Right atrium auricular region (tissue), 2 donors: Measurements from ENCODE around the gene ITGB8. TPM values are rescaled to one million over a fixed set of nuclear protein-coding genes. Genes with fewer than 3 reads are reported as not detected.

Experiments used
- DNase-seq: peaks from one replicate; pipeline ENCODE4 v3.0.0-alpha.2; 2019; ENCODE audit warnings: low spot score
- H3K27ac ChIP-seq, 2 donors: fragments of 200-600 bp; sonication (generic); 1 replicate in 1 of 2; 2 replicates in 1 of 2; pipeline ENCODE4 v1.5.1; 2016 to 2019
- H3K27me3 ChIP-seq, 2 donors: fragments of 200-600 bp; sonication (generic); one replicate each; pipeline versions ENCODE4 v1.5.1 to v1.6.0; 2017 to 2019
- H3K36me3 ChIP-seq: fragments of 200-600 bp; sonication (generic); one replicate; pipeline ENCODE4 v1.5.1; 2016
- H3K4me1 ChIP-seq, 2 donors: fragments of 200-600 bp; sonication (generic); one replicate each; pipeline versions ENCODE4 v1.5.1 to v1.6.0; 2017 to 2019
- H3K4me3 ChIP-seq, 2 donors: fragments of 200-600 bp; sonication (generic); 1 replicate in 1 of 2; 2 replicates in 1 of 2; pipeline ENCODE4 v1.5.1; 2017 to 2019; ENCODE audit warnings: mild to moderate bottlenecking in 1 of 2, moderate library complexity in 1 of 2
- H3K9me3 ChIP-seq, 2 donors: fragments of 200-600 bp; sonication (generic); one replicate each; pipeline ENCODE4 v1.5.1; 2019
- total RNA-seq, 2 donors: library from RNA; depleted of rRNA; stranded (reverse); fragments of >200 nt; gene quantifications; one replicate each; pipeline ENCODE4 v1.1.0, GENCODE V29; 2016
- TF ChIP-seq, protein P1 (sequence below), 2 donors: fragments of 200-600 bp; sonication (generic); IDR thresholded peaks; one replicate each; pipeline ENCODE4 v1.5.1; 2019; ENCODE audit warnings: antibody characterized with exemption in 2 of 2

ITGB8 gene
- total RNA-seq, 2 donors from 2014 or later: 4.9 to 8.6 TPM

DNA sequence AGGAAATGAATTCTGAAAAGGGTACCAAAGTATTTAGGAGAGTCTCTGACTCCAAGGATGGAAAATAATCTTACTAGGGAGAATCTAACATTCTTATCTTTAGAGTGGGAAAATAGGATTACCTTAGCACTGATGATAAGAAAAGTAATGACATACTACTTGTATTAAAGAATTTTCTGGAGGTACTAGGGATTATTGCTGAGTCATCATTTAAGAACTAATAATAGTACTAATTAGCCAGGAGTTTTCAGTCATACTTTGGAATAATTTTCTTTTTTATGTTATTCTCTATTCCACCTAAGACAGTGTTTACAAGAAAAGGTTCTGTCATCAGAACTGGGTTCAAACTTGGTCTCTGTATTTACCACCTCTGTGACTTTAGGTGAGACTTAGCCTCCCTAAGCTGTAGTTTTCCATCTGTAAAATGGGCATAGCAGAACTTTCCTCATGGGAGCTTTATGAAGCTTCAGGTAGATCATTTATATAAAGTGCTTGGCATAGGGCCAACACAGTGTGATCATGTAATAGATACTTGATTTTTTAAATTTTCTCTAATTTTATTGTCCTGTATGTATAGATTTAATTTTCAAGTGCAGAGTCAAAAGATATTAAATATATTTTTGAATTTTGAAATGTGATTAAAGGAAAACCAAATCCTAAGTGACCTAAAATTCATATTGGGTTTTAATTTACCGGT lies 20.4 kb downstream of the ITGB8 start:
- H3K36me3 ChIP-seq: no peaks in the 10 kb centered on the region
- no peak overlapping the region for H3K4me3 ChIP-seq
- no peaks in the 10 kb centered on the region for H3K4me1 ChIP-seq
- no peaks in the 10 kb centered on the region for H3K9me3 ChIP-seq
- TF ChIP-seq, protein P1, sequence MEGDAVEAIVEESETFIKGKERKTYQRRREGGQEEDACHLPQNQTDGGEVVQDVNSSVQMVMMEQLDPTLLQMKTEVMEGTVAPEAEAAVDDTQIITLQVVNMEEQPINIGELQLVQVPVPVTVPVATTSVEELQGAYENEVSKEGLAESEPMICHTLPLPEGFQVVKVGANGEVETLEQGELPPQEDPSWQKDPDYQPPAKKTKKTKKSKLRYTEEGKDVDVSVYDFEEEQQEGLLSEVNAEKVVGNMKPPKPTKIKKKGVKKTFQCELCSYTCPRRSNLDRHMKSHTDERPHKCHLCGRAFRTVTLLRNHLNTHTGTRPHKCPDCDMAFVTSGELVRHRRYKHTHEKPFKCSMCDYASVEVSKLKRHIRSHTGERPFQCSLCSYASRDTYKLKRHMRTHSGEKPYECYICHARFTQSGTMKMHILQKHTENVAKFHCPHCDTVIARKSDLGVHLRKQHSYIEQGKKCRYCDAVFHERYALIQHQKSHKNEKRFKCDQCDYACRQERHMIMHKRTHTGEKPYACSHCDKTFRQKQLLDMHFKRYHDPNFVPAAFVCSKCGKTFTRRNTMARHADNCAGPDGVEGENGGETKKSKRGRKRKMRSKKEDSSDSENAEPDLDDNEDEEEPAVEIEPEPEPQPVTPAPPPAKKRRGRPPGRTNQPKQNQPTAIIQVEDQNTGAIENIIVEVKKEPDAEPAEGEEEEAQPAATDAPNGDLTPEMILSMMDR (IDR thresholded peaks at IDR 0.05): no peak
- no peak overlapping the region for H3K27ac ChIP-seq
- DNase-seq: no peak
- H3K27me3 ChIP-seq: no peaks in the 10 kb centered on the region

DNA sequence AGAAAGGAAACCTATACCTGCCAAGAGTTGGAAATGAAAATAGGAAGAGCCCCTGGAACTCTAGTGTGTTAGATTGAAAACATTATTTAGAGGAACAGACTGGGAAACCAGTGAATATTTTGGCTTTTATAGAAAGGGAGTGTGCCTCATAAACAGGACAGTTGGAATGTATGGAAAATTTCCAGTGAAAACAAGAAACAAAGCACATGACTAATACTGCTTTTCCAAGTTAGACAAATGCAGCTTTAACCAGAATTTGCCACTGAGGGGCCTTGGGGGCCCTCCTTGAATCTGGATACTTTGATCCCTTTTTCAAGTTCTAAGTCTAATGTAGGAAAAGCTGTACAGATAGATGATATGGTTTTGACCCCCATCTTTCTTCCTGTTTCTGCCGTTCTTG lies 21.2 kb downstream of the ITGB8 start:
- H3K36me3 ChIP-seq: no peaks in the 10 kb centered on the region
- no peak overlapping the region for H3K27ac ChIP-seq
- H3K4me3 ChIP-seq: no peak overlapping the region
- DNase-seq: no peak
- no peaks in the 10 kb centered on the region for H3K9me3 ChIP-seq
- H3K4me1 ChIP-seq: no peaks in the 10 kb centered on the region
- TF ChIP-seq, protein P1 (IDR thresholded peaks at IDR 0.05): no peak
- no peaks in the 10 kb centered on the region for H3K27me3 ChIP-seq

- DNase-seq: no peak
Observed at GRCh38 chr7:20352573-20353306, 22.0 kb downstream of the ITGB8 start.

GRCh38 chr7:20354610-20355528 lies 24.2 kb downstream of the ITGB8 start:
- H3K27ac ChIP-seq: no peak overlapping the region
- H3K4me1 ChIP-seq: no peaks in the 10 kb centered on the region
- no peak overlapping the region for H3K4me3 ChIP-seq
- DNase-seq: no peak
- H3K27me3 ChIP-seq: no peaks in the 10 kb centered on the region
- H3K9me3 ChIP-seq: no peaks in the 10 kb centered on the region
- H3K36me3 ChIP-seq: no peaks in the 10 kb centered on the region
- TF ChIP-seq, protein P1 (IDR thresholded peaks at IDR 0.05): no peak

More at GRCh38 chr7:20352573-20353306, 22.0 kb downstream of the ITGB8 start:
- TF ChIP-seq, protein P1 (IDR thresholded peaks at IDR 0.05): no peak
- Histone ChIP-seq H3K27ac (no peak overlapping the region), H3K9me3 (no peaks in the 10 kb centered on the region), H3K4me3 (no peak overlapping the region), H3K4me1 (no peaks in the 10 kb centered on the region), H3K27me3 (no peaks in the 10 kb centered on the region), H3K36me3 (no peaks in the 10 kb centered on the region)

- Histone ChIP-seq H3K4me3 (no peak overlapping the region), H3K27me3 (no peaks in the 10 kb centered on the region), H3K36me3 (no peaks in the 10 kb centered on the region), H3K4me1 (no peaks in the 10 kb centered on the region), H3K27ac (no peak overlapping the region), H3K9me3 (no peaks in the 10 kb centered on the region)
- TF ChIP-seq, protein P1 (IDR thresholded peaks at IDR 0.05): no peak
- DNase-seq: no peak
Observed at GRCh38 chr7:20358106-20358505, 27.4 kb downstream of the ITGB8 start.
